Coronary artery (tissue), 2 donors: ENCODE measurements around the gene PLOD2.

Source experiments
- DNase-seq: peaks from one replicate; pipeline ENCODE4 v3.0.0-alpha.2; 2017; ENCODE audit warnings: low spot score
- H3K27ac ChIP-seq, 2 donors: fragments of 200-600 bp; sonication (generic); one replicate each; pipeline ENCODE4 v1.5.1; 2016 to 2019
- H3K4me3 ChIP-seq: fragments of 200-600 bp; sonication (generic); 2 replicates; pipeline ENCODE4 v1.5.1; 2016; ENCODE audit warnings: mild to moderate bottlenecking, moderate library complexity
- CTCF ChIP-seq: fragments of 200-600 bp; sonication (generic); IDR thresholded peaks from one replicate; pipeline ENCODE4 v1.5.1; 2019; ENCODE audit warnings: antibody characterized with exemption

The PLOD2 gene

GRCh38 chr3:146092230-146092629 is 68.8 kb downstream of the PLOD2 start:
- TF ChIP-seq CTCF, result no peak
- no peak overlapping the region for H3K27ac ChIP-seq
- H3K4me3 ChIP-seq, result no peak overlapping the region
- DNase-seq, result no peak

- DNase-seq, result no peak
- no peak overlapping the region for H3K27ac ChIP-seq
- TF ChIP-seq CTCF, result no peak
- no peak overlapping the region for H3K4me3 ChIP-seq
Measured at GRCh38 chr3:146091397-146091796, 69.6 kb downstream of the PLOD2 start.

GRCh38 chr3:146090521-146090920 is 70.5 kb downstream of the PLOD2 start:
- Histone ChIP-seq H3K27ac (no peak overlapping the region), H3K4me3 (no peak overlapping the region)
- TF ChIP-seq CTCF, result no peak
- no peak for DNase-seq

GRCh38 chr3:146088840-146089239 is 72.1 kb downstream of the PLOD2 start:
- Histone ChIP-seq H3K27ac (no peak overlapping the region), H3K4me3 (no peak overlapping the region)
- TF ChIP-seq CTCF, result no peak
- no peak for DNase-seq

GRCh38 chr3:146087116-146087515 is 73.9 kb downstream of the PLOD2 start:
- no peak for DNase-seq
- no peak for TF ChIP-seq CTCF
- no peak overlapping the region for H3K4me3 ChIP-seq

GRCh38 chr3:146086211-146086610 is 74.8 kb downstream of the PLOD2 start:
- TF ChIP-seq CTCF, result no peak
- no peak for DNase-seq
- no peak overlapping the region for H3K27ac ChIP-seq

More at GRCh38 chr3:146087116-146087515, 73.9 kb downstream of the PLOD2 start:
- H3K27ac ChIP-seq, result no peak overlapping the region

GRCh38 chr3:146085678-146086077 is 75.3 kb downstream of the PLOD2 start:
- no peak for TF ChIP-seq CTCF
- DNase-seq, result no peak
- H3K27ac ChIP-seq, result no peak overlapping the region
- H3K4me3 ChIP-seq, result no peak overlapping the region

More at GRCh38 chr3:146086211-146086610, 74.8 kb downstream of the PLOD2 start:
- H3K4me3 ChIP-seq, result no peak overlapping the region
